HG02852 (cell line): ENCODE measurements around the gene RANBP2.
"Not testable (repeated sequence)": the region's sequence is repeated elsewhere in the genome, so short reads cannot be mapped to it uniquely, and the experiment has no call there.

ENCODE experiments used
- ATAC-seq: cut with Tn5 transposase; IDR thresholded peaks from one replicate; pipeline ENCODE4 v1.9.1; 2021; ENCODE audit warnings: mild to moderate bottlenecking, moderate library complexity; ENCODE audit not compliant: unreplicated experiment

RANBP2 gene

DNA sequence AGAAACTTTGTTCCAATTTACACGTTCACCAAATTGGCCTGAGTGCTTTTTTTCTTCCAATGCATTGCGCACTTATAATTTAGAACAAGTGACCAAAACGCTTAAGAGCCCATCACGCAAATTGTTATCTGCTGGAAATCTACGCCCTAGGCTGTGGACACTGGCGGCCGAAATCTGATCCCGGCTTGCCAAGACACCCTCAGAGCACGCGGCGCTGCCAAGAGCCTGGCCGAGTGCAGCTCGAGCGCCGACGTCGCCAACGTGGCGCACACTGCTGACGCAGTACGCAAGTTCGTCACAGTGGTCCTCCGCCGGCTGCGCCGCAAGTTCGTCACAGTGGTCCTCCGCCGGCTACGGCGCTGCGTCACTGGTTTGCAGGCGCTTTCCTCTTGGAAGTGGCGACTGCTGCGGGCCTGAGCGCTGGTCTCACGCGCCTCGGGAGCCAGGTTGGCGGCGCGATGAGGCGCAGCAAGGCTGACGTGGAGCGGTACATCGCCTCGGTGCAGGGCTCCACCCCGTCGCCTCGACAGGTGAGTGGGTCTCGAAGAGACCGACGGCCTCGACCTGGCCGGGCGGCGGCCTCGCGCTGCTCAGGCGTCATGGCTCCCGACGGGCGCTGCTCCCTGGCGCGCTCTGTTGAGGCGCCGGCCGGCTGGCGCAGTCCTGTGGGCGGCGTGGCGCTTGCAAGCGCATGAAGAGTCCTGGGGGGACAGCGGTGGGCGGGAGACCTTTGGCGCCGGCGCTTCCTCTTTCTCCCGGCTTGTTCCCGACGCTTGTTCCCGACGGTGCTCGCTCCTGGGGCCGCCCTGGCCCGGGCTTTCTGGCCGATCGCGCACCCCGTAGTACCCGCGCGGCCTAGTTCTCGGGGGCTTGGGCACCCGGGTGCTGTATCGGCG lies at the start of gene RANBP2:
TSS of gene RANBP2 (plus strand) at position 334 of the 896 bp plus-strand sequence. CDS start at position 459, 125 bp downstream.
- peak; percentile 99 for ATAC-seq

DNA sequence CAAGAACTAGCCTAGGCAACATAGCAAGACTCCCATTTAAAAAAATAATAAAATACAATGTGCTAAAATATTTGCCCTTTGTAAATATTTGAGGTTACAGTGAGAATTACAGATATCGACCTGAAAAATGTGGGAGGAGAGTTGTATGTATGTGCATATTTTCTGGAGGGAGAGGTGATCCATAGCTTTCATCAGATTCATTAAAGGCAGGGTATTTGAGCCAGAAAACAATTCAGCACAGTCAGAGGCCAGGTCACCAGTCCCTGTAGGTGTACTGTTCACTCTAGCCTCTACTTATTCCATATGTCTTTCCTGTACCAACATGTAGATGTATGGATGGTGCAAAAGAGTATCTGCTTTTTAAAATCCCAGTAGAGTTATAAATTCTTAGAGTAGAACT lies 49.0 kb upstream of the RANBP2 start:
- not testable (repeated sequence) for ATAC-seq

DNA sequence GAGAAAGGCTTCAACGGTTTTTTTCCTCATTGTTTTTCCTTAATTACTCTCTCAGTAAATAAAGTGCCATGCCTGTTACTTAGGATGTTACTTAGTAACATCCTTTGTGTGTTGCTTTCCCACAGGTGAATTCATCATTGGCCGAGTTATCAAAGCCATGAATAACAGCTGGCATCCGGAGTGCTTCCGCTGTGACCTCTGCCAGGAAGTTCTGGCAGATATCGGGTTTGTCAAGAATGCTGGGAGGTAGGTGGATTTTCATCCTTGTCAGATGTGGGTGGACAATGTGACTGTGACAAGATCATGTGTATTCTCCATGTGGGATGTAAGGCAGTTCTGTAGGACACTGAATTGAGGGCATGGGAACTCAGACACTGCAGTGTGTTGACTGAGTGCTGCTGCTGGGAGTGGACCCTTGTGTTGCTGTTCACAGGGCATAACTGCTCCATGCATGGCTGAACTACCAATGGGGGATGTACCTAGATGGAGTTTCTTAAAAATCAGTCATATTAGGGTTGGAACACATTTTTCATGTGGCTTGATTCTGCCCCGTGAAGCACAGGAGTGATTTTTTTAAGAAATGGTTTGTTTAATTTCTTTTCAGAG lies 47.0 kb upstream of the RANBP2 start:
- ATAC-seq: not testable (repeated sequence)

DNA sequence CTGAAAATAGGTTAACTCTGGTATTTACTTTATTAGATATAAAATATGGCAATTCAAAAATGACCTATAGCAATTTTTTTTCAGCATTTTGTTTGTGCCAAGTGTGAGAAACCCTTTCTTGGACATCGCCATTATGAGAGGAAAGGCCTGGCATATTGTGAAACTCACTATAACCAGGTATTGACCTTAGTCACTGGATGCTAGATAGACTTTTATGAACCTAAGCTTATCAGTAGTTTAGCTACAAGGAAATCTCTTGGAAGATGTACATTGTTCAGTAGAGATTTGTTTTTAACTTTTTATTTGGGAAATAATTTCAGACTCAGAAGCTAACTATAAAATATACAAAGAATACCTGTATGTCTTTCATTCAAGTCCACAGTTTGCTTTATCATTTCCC lies 42.8 kb upstream of the RANBP2 start:
- not testable (repeated sequence) for ATAC-seq

DNA sequence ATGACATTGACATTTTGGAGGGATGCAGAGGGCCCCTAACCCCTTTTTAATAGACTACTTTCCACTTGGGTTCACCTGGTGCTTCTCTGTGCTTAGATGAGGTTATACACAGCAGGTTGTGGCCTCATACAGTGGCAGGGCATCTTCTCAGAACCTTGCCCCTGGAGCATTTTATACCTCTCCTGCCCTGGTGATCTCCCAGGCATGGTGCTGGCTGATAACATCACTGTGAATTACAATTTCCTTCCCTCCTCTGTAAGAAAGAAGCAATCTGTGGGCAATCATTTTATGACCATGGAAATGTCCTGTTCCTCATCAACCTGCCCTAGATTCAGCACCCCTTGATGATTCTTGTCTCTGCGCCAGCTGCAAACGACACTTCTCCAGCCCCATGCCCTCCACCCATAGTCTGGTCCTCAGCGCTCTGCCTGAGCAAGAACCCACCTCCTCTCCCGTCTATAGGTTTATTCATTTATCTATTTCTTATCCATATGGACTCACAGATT lies 42.0 kb upstream of the RANBP2 start:
- not testable (repeated sequence) for ATAC-seq

DNA sequence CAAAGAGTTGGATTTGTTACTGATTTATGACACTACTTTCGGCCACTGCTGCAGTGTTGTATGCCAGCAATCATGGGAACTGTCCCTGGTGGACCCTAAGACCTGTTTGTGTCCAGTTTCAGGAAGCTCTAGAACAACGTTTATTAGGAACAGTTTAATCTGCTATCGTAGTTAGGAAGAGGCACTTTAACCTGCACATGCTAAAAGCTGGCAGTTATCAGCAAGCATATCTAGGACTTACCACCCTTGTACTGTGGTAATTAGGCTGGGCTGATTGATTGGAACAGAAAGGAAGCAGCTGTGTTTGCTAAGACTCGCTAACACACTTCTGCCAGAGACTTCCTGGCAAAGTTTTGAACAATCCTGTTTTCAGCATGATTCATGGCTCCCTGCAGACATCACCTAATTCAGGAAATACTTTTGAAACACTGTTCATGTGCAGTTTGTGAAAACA lies 41.1 kb upstream of the RANBP2 start:
- ATAC-seq: not testable (repeated sequence)

DNA sequence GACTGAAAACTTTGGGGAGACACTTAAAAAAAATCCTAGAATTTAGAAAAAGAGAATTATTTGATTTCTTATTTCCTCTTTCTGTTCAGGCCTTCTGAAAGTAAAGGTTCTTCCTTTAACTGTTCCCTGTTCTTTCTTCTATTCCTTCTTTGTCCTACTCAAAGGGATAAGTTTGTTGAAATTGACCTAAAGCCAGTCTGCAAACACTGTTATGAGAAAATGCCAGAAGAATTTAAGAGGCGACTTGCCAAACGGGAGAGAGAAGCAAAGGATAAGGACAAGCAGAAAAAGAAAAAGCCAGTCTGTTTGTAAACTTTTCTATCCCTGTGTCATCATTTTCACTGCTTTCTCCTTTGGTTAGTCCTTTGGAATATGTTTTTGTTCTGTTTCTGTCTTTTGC lies 38.5 kb upstream of the RANBP2 start:
- ATAC-seq: not testable (repeated sequence)

DNA sequence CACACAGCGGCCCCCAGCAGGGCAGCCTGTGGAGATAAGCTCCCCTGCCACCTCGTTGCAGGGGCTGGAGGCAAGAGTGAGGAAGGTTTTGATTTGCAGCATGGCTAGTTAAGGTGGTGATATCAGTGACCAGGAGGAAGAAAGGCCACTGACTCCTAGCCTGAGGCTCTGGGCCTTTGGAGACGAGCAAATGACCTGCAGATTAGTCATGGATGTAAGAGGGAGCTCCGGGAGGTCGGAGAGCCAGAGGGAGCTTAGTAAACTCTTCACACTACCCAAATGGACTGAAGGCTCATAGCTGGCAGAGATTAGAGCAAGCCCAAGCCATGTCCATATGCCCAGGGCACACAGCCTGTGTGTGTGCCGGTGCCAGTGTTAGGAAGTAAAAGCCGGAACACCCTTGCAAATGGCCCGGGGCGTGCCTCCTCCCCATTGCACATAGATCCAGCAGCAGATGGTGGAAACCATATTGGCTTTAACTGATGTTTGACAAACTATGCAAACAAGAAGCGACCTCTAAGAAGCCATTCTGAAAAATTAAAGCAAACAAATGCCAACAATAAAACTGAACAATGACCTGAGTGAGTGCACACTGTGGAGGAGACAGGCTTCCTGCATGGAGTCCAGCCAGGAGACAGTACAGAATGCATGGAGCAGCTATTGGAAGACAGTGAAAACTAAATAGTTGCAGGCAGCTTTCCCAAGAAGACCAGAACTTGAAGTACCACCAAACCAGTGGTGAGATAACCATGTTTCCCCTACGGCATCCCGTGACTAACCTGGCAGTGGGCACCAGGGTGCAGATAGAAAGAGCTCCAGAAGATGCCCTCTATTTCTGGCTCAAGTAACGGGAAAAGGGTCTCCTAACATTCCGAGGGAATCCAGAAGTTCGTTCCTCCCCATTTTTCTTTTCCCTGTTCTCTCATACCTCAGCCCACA lies 30.2 kb upstream of the RANBP2 start:
- ATAC-seq: not testable (repeated sequence)

DNA sequence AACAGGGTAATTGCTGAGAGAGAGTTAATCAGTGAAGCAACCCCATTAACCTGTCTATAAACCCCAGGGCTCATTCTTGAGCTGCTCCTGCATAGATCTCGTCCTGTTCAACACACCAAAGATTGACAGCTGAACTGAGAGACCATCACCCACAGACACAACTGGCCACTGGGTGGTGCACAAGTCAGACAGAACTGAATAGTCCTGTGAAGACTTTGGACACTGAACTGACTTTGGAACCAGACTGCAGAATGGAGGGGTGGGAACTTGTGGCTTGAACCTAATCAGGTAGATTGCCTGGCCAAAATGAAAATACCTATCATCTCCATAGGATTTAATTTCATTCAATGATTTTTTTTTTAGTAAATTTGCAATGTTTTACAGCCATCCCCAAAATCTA lies 29.3 kb upstream of the RANBP2 start:
- peak; percentile 82 for ATAC-seq

DNA sequence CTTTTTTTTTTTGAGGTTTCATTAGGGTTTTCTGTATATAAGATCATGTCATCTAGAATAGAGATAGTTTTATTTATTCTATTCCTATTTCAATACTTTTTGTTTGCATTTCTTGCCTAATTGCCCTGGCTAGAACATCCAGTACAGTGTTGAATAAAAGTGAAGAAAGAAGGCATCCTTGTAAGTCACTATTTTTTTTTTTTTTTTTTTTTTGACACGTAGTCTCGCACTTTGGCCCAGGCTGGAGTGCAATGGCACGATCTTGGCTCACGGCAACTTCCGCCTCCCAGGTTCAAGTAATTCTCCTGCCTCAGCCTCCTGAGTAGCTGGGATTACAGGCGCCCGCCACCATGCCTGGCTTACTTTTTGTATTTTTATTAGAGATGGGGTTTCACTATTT lies 27.8 kb upstream of the RANBP2 start:
- ATAC-seq: no peak

DNA sequence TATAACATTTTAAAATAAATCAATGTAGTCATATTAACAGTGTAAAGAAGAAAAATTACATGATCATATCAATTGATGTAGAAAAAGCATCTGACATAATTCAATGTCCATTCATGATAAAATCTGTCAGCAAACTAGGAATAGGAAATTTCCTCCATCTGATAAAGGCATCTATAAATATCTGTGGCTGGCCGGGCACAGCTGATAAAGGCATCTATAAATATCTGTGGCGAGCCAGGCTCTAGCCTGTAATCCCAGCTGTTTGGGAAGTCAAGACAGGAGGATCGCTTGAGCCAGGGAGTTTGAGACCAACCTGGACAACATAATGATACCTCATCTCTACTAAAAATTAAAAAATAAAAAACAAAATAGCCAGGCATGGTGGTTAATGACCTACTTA lies 18.1 kb upstream of the RANBP2 start:
- ATAC-seq: no peak

DNA sequence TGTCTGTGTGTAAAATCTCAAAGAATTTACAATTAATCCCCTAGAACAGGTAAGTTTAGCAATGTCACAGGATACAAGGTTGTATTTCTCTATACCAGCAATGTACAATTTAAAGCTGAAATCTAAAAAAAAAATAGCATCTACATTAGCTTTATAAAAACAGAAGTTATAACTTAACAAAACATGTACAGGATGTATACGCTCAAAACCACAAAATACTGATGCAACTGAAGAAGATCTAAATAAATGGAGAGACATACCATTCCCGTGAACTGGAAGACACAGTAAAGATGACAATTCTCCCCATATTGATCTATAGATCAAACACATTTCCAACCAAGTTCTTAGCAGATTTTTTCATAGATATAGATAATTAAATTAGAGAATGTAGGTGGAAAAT lies 17.5 kb upstream of the RANBP2 start:
- no peak for ATAC-seq

DNA sequence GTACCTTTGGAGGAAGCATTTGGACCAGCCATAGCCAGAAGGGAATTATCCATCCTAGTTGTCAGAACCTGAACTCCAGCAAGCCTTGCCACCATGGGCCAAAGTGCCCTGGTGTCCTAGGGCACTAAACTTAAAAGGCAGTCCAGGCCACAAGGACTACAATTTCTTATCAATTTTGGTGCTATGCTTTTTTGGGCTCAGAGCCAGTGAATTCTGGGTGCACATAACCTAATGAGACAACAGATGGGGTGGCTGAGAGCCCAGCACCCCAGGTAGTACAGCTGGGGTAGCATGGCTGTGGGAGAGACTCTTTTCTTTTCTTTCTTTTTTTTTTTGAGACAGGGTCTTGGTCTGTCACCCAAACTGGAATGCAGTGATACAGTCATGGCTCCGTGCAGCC lies 14.4 kb upstream of the RANBP2 start:
- ATAC-seq: no peak

DNA sequence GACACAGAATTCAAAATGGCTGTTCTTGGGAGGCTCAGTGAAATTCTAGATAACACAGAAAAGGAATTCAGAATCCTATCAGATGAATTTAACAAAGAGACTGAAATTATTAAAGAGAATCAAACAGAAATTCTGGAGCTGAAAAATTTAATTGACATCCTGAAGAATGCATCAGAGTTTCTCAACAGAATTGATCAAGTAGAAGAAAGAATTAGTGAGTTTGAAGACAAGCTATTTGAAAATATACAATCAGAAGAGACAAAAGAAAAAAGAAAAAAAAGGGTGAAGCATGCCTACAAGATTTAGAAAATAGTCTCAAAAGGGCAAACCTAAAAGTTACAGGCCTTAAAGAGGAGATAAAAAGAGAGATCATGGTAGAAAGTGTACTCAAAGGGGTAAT lies 12.0 kb upstream of the RANBP2 start:
- ATAC-seq: no peak

DNA sequence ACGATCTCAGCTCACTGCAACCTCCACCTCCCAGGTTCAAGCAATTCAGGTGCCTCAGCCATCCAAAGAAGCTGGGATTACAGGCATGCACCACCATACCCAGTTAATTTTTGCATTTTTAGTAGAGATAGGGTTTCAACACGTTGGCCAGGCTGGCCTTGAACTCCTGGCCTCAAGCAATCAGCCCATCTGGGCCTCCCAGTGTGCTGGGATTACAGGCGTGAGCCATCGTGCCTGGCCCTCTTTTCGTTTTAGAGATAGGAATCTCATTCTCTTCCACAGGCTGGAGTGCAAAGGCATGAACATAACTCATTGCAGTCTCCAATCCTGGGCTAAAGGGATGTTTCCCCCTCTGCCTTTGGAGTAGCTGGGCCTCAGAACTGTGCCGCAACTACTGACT lies 2.3 kb upstream of the RANBP2 start:
- ATAC-seq: not testable (repeated sequence)

DNA sequence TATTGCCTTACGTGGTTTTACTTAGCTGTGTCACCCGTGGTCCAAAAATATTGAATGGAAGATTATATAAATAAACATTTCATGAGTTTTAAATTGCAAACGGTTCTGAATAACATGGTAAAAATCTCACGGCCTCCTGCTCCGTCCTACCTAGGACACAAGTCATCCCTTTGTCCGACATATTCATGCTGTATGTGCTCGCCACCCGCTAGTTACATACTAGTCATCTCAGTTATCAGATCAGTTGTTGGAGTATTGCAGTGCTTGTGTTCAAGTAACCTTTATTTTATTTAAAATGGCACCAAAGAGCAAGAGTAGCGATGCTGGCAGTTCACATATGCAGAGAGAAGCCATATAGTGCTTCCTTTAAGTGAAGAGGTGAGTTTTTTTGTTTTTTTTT lies 6.8 kb downstream of the RANBP2 start:
- ATAC-seq: not testable (repeated sequence)

DNA sequence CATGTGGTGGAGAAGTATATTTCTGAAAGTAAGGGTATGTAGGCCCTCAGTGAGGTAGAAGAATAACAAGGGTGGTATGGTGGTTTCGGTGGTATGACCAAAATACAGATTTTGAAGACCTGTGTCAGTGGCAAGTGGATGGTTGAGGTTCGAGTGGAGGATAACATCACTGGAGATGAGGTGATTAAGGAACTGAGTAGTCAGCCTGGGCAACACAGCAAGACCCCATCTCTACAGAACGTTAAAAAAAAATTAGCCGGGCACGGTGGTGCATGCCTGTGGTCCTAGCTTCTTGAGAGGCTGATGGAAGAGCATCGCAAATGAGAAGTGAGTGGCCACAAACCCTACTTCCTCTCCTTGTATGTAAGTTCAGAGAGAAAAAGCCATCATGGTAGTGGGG lies 15.4 kb downstream of the RANBP2 start:
- not testable (repeated sequence) for ATAC-seq

DNA sequence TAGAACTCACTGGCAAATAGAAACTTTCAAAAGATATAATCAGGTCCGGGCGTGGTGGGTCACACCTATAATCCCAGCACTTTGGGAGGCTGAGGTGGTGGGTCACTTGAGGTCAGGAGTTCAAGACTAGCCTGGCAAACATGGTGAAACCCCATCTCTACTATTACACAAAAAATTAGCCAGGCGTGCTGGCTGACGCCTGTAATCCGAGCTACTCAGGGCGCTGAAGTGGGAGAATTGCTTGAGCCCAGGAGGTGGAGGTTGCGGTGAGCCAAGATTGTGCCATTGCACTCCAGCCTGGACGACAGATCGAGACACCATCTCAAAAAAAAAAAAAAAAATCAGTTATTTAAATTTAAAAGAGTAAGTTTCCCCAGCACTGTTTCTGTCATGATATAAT lies 38.7 kb downstream of the RANBP2 start:
- not testable (repeated sequence) for ATAC-seq

DNA sequence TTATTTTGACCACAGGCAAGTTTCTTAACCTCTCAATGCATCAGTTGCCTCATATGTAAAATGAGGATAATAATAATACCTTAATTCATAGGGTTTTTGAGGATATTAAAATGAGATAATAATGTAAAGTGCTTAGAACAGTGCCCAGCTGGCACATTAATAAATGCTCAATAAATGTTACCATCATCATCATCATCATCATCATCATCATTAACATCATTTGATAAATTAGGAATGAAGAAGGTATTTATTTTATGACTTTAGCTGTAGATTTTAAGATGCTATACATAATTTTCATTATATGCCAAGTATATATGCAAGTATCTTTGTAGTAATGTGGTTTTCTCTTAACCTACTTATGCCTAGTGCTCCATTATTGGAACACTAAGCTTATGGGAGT lies 43.3 kb downstream of the RANBP2 start:
- not testable (repeated sequence) for ATAC-seq

DNA sequence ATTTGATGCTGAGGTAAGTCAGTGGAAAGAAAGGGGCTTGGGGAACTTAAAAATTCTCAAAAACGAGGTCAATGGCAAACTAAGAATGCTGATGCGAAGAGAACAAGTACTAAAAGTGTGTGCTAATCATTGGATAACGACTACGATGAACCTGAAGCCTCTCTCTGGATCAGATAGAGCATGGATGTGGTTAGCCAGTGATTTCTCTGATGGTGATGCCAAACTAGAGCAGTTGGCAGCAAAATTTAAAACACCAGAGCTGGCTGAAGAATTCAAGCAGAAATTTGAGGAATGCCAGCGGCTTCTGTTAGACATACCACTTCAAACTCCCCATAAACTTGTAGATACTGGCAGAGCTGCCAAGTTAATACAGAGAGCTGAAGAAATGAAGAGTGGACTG lies 47.4 kb downstream of the RANBP2 start:
- ATAC-seq: not testable (repeated sequence)

DNA sequence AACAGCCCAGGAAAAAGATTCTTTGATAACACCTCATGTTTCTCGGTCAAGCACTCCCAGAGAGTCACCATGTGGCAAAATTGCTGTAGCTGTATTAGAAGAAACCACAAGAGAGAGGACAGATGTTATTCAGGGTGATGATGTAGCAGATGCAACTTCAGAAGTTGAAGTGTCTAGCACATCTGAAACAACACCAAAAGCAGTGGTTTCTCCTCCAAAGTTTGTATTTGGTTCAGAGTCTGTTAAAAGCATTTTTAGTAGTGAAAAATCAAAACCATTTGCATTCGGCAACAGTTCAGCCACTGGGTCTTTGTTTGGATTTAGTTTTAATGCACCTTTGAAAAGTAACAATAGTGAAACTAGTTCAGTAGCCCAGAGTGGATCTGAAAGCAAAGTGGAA lies 48.6 kb downstream of the RANBP2 start:
- not testable (repeated sequence) for ATAC-seq
